ENCODE results near the gene AHRR.

GRCh38 chr5:462051-462481 is 140.6 kb downstream of the AHRR start:
- TF ChIP-seq CTCF (conservative IDR thresholded peaks at IDR 0.05; ENCODE audit: low read length) (no peak), EZH2phosphoT487 (IDR thresholded peaks at IDR 0.05; ENCODE audit: borderline replicate concordance, low read depth, low read length) (no peak)

All from OCI-LY7 (cell line).